Measurements from ENCODE around the gene ZDHHC3.

DNA sequence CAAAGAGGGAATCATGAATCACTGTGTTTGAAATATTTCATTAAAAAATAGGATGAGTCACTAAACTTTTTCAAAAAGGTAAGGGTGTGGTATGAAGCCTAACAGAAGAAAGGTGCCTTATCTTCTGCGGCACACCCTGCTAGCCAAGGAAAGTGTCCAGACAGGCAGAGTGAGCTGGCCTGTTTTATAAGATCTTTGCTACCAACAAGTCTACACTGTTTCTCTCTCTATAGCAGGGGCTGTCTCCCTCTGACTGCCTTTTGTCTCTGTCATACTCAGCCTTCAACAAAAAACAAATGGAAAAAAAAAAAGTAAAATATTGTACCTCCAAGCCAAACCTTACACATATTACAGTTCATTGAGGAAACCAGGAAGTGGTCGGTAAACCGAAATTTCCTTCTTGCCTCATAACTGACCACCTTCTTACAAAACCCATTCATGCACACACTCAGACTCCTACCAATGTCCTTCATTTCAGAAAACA lies 9.1 kb downstream of the ZDHHC3 start:
- TF ChIP-seq EZH2 (IDR thresholded peaks at IDR 0.05; ENCODE audit: borderline replicate concordance, low read length), result no peak
- TF ChIP-seq, protein P1, sequence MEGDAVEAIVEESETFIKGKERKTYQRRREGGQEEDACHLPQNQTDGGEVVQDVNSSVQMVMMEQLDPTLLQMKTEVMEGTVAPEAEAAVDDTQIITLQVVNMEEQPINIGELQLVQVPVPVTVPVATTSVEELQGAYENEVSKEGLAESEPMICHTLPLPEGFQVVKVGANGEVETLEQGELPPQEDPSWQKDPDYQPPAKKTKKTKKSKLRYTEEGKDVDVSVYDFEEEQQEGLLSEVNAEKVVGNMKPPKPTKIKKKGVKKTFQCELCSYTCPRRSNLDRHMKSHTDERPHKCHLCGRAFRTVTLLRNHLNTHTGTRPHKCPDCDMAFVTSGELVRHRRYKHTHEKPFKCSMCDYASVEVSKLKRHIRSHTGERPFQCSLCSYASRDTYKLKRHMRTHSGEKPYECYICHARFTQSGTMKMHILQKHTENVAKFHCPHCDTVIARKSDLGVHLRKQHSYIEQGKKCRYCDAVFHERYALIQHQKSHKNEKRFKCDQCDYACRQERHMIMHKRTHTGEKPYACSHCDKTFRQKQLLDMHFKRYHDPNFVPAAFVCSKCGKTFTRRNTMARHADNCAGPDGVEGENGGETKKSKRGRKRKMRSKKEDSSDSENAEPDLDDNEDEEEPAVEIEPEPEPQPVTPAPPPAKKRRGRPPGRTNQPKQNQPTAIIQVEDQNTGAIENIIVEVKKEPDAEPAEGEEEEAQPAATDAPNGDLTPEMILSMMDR (conservative IDR thresholded peaks at IDR 0.05 in 1 of 2, IDR thresholded peaks at IDR 0.05 in 1 of 2; ENCODE audit: extremely low read depth in 1 of 2, insufficient read depth in 1 of 2, low read depth in 1 of 2, low read length in 2 of 2), result no peak
